Epidermal melanocyte (primary cell): Measurements from ENCODE around the gene LBX1.
A peak's percentile ranks its signal among the peaks of the same experiment; 100 is the strongest.

ENCODE experiments used
- DNase-seq: peaks from one replicate; pipeline ENCODE4 v3.0.0; 2011; ENCODE audit warnings: low spot score; ENCODE audit not compliant: insufficient read length

The LBX1 gene

GRCh38 chr10:101229266-101230182, at the start of gene LBX1:
TSS of gene LBX1 (minus strand) at chr10:101229463. CDS start at chr10:101228815, 648 bp downstream.
- DNase-seq = no peak

GRCh38 chr10:101273741-101274140, 44.5 kb upstream of the LBX1 start:
- no peak for DNase-seq

GRCh38 chr10:101273330-101273729, 44.1 kb upstream of the LBX1 start:
- DNase-seq = no peak

- peak; percentile 71 for DNase-seq
These were observed 43.1 kb upstream of the LBX1 start for GRCh38 chr10:101272229-101272868.

- no peak for DNase-seq
These were observed 41.5 kb upstream of the LBX1 start for GRCh38 chr10:101270763-101271162.

- no peak for DNase-seq
These were observed 38.5 kb upstream of the LBX1 start for GRCh38 chr10:101267776-101268175.

GRCh38 chr10:101267290-101267680, 38.0 kb upstream of the LBX1 start:
- no peak for DNase-seq

GRCh38 chr10:101266381-101267289, 37.4 kb upstream of the LBX1 start:
- DNase-seq = no peak

GRCh38 chr10:101263150-101263752, 34.0 kb upstream of the LBX1 start:
- DNase-seq = no peak

- DNase-seq = no peak
These were observed 32.9 kb upstream of the LBX1 start for GRCh38 chr10:101262147-101262546.

- no peak for DNase-seq
These were observed 32.4 kb upstream of the LBX1 start for GRCh38 chr10:101261702-101262101.

GRCh38 chr10:101260764-101261481, 31.7 kb upstream of the LBX1 start:
- DNase-seq = no peak

- no peak for DNase-seq
These were observed 29.1 kb upstream of the LBX1 start for GRCh38 chr10:101258179-101258885.

- DNase-seq = no peak
These were observed 28.2 kb upstream of the LBX1 start for GRCh38 chr10:101257491-101257890.

GRCh38 chr10:101257084-101257483, 27.8 kb upstream of the LBX1 start:
- DNase-seq = no peak

- DNase-seq = no peak
These were observed 27.1 kb upstream of the LBX1 start for GRCh38 chr10:101256387-101256786.

- DNase-seq = no peak
These were observed 20.9 kb upstream of the LBX1 start for GRCh38 chr10:101250136-101250535.

- no peak for DNase-seq
These were observed 19.9 kb upstream of the LBX1 start for GRCh38 chr10:101249171-101249581.

- DNase-seq = no peak
These were observed 17.4 kb upstream of the LBX1 start for GRCh38 chr10:101246639-101247038.
